GM19240 (cell line): ENCODE data around the gene PNN.
"Not testable (repeated sequence)": the region's sequence is repeated elsewhere in the genome, so short reads cannot be mapped to it uniquely, and the experiment has no call there.

Source experiments
- DNase-seq: peaks from one replicate; pipeline ENCODE4 v3.0.0; 2011; ENCODE audit warnings: low spot score; ENCODE audit not compliant: insufficient read length

Gene PNN

DNA sequence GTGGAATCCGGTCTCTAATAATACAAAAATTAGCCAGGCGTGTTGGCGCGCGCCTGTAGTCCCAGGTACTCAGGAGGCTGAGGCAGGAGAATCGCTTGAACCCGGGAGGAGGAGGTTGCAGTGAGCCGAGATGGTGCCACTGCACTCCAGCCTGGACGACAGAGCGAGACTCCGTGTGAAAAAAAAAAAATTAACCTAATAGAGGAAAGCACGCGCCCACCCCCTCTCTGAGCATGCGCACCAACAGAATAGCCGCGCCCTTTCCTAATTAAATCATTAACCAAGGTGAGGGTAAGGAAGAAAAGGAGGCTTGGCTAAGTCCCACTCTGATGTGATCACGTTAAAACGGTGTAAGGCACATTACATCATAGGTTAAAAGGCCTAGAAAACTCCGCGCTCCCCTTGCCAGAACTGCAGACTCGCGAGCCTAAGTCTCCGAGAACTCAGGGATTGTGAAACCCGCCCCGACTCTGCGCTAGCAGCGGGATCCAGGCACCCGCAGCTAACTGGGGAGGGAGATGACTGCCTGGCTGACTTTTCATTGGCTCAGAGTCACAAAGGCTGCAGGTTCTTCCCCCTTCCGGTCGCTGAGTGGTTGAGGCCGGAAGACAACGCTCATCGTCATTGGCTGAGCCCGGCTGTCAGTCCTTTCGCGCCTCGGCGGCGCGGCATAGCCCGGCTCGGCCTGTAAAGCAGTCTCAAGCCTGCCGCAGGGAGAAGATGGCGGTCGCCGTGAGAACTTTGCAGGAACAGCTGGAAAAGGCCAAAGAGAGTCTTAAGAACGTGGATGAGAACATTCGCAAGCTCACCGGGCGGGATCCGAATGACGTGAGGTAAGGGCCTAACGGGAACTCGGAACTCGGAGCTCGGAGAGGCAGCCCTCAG lies at the start of gene PNN:
Gene PNN (plus strand): TSS at position 695 of the 885 bp plus-strand sequence. CDS start 26 bp downstream, at position 721.
- DNase-seq = peak; percentile 65

DNA sequence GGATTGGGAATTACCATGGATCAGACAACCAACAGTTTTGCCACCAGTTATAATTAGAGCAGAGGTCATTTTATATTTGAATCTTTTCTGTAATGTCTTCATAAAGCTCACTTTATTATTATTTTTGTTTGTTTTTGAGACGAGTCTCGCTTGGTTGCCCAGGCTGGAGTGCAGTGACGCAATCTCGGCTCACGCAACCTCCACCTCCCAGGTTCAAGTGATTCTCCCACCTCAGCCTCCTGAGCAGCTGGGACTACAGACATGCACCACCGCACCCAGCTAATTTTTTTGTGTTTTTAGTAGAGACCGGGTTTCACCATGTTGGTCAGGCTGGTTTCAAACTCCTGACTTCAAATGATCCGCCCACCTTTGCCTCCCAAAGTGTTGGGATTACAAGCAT lies 37.2 kb upstream of the PNN start:
- DNase-seq = not testable (repeated sequence)

DNA sequence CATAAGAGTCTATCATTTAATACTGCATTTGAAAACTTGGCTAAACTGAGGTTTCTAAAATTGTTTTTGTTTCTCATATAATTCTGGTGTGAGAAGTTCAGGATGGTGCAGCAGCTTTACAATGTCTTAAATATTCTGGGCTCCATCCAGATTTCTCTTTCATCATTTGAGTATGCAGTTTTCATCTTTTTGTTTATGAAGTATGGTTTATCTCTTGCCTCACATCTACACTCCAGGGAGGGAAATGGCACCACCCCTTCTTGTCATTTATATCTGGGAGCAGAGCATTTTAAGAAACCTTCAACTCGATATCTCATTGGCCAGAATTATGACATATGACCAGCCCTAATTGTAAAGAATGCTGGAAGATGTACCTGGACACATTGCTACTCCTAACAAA lies 36.6 kb upstream of the PNN start:
- DNase-seq = no peak

DNA sequence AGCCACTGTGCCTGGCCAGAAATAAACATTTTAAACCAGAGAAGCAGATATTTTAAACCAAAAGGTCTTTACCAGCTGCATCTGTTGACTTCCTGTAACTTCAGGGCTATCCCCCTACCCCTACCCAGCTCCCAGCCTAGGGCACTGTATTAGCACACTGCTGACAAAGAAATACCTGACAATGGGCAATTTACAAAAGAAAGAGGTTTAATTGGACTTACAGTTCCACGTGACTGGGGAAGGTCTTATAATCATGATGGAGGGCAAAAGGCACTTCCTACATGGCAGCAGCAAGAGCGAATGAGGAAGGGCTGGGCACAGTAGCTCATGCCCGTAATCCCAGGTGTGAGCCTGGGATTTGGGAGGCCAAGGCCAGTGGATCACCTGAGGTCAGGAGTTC lies 34.9 kb upstream of the PNN start:
- DNase-seq = no peak

DNA sequence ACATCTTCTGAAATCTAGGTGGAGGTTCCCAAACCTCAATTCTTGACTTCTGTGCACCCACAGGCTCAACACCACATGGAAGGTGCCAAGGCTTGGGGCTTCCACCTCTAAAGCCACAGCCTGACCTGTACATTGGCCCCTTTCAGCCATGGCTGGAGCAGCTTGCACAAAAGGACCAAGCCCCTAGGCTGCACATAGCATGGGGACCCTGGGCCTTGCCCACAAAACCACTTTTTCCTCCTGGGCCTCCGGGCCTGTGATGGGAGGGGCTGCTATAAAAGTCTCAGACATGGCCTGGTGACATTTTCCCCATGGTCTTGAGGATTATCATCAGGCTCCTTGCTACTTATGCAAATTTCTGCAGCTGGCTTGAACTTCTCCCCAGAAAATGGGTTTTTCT lies 33.4 kb upstream of the PNN start:
- DNase-seq = not testable (repeated sequence)

DNA sequence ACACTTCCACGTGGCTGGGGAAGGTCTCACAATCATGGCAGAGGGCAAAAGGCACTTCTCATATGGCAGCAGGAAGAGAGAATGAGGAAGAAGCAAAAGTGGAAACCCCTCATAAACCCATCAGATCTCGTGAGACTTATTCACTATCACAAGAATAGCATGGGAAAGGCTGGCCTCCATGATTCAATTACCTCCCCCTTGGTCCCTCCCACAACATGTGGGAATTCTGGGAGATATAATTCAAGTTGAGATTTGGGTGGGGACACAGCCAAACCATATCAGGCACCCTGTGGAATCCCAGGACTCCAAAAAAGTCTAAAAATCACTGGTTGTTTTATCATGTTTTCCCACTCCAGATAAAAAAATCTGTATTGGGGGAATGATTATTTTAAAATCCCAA lies 31.8 kb upstream of the PNN start:
- not testable (repeated sequence) for DNase-seq

DNA sequence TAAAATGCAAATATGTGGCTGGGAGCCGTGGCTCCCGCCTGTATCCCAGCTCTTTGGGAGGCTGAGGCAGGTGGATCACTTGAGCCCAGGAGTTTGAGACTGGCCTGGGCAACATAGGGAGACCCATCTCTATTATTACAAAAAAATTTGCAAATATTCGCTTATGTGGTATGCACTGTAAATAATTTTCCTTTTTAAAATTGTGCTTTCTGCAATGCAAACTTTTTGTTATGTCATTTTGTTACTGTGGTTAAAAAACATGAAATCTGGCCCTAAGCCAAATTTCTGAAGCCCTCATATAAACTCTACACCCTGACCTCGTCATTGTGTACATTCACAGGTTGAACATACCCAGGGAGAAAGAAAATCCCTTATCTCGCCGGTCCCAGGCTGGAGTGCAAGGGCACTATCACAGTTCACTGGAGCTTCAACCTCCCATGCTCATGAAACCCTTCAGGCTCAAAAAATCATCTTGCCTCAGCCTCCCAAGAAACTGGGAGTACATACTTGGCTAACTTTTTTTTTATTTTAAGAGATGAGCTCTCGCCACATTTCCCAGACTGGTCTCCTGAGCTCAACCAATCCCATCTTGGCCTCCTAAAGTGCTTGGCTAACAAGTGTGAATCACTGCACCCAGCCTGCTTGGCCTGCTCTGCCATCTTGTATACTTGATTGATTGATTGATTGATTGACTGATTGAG lies 29.6 kb upstream of the PNN start:
- DNase-seq = no peak

DNA sequence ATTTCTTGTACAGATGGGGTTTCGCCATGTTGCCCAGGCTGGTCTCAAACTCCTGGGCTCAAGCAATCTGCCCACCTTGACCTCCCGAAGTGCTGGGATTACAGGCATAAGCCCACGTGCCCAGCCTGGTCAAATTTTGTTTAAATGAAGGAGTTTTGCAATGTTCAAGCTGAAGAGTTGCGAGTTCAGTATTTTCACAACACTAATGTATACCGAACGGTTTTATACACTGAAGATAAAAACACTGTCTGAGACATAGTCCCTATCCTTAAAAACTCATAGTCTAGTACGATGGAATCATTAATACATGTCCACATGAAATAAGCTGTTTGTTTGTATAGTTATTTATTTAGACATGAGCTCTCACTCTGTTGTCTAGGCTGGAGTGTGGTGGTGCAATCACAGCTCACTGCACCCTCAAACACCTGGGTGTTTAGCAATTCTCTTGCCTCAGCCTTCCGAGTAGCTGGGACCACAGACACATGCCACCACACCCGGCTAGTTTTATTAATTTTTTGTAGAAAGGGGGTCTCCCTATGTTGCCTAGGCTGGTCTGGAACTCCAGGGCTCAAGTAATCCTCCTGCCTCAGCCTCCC lies 20.4 kb upstream of the PNN start:
- no peak for DNase-seq

DNA sequence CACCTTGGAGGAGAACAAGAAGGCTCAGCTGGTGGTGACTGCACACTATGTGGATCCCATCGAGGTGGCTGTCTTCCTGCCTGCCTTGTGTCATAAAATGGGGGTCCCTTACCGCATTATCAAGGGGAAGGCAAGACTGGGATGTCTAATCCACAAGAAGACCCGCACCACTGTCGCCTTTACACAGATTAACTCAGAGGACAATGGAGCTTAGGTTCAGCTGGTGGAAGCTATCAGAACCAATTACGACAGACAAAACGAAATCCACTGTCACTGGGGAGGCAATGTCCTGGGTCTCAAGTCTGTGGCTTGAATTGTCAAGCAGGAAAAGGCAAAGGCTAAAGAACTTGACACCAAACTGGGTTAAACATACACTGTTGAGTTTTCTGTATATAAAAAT lies 17.6 kb upstream of the PNN start:
- no peak for DNase-seq

DNA sequence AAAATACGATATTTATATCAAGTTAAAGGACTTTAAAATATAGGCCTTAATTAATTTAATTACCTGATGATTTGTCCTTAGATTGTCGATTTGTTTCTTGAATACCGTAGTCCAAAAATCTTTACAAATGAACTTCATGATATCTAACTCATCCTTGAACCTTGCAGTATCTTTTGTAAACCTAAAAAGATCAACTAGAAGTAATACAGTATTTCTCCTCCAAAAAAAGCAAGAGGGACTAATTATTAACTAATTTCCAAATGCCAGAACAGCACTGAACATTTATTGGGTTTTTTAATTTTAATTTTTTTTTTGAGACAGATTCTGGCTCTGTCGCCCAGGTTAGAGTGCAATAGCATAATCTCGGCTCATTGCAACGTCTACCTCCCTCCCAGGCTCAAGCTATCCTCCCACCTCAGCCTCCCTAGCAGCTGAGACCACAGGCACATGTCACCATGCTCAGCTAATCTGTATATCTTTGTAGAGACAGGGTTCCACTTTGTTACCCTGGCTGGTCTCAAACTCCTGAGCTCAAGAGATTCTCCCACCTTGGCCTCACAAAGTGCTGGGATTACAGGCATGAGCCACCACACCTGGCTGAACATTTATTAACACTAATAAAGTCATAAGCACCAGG lies 16.7 kb upstream of the PNN start:
- no peak for DNase-seq

DNA sequence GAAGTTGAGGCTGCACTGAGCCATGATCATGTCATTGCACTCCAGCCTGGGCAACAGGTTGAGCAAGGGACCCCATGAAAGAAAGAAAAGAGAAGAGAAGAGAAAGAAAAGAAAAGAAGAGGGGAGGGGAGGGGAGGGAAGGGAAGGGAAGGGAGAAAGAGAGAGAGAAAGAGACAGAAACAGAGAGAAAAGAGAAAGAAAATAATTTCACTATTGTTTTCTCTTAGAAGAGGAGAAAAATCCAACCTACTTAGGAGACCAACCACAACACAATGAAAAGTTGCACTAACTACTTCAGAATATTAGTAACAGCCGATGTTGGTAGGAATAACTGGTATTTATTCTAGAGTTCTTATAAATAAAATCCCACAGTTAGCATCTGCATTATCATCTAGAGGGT lies 14.6 kb upstream of the PNN start:
- DNase-seq = no peak

DNA sequence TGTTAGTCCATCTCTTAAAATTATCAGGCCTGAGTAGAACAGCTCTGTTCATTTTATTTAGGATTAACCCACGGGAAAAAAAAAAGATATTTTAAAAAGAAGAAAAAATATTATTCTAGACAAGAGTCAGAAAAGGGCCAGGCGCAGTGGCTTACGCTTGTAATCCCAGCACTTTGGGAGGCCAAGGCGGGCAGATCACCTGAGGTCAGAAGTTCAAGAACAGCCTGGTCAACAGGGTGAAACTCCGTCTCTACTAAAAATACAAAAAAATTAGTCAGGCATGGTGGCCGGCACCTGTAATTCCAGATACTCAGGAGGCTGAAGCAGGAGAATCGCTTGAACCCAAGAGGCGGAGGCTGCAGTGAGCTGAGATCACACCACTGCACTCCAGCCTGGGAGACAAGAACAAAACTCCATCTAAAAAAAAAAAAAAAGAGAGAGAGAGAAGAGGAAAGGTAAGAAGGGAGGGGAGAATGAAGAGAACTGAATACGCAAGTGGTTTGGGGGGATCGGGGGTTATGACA lies 7.2 kb upstream of the PNN start:
- not testable (repeated sequence) for DNase-seq

DNA sequence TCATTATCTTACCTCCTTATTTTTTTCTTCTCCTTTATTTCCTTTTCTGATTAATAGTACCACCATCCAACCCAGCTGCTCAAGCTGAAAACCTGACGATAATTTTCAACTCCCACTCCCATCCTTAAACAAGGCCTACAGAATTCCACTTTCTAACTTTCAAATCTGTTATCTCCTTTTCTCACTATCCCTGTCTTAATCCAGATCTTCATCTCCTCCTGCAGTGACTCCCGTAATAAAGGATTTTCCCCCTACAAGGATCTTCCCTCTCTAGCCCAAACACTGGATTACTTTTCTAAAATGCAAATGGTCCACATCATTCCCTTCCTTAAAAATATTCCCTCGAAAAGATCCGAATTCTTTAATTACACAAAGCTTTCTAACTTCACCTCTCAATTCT lies 6.5 kb upstream of the PNN start:
- no peak for DNase-seq

DNA sequence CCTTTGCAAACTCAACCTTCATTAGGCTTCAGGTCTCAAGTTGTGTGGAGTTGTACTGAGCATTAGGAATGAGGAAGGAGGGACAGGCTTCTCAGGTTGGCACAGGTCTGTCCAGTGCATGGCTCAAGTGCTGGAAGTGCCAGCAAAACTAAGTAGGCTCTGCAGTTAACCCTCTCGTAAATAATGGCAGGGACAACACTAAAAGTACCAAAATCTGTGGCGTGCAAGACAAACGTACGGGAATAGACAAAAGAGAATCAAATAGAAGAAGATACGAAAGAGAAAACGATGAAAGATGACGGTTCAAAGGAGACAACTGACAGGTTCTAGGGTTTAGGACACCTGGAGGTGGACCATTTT lies 5.5 kb upstream of the PNN start:
- no peak for DNase-seq

DNA sequence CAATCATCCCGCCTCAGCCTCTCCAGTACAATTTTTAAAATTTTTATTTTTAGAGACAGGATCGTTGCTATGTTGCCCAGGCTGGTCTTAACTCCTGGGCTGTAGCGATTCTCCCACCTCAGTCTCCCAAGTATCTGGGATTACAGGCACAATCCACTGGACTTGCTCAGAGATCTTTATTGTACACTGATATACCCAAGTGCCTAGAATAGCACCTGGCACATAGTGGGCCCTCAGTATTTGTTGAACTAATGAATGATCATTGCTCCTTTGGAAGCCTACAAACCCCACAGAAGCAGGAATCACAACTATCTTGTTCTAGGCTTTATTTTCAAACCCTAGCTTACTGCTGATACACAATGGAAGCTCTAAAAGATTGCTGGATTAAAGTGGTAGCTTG lies 1.9 kb upstream of the PNN start:
- DNase-seq = no peak

DNA sequence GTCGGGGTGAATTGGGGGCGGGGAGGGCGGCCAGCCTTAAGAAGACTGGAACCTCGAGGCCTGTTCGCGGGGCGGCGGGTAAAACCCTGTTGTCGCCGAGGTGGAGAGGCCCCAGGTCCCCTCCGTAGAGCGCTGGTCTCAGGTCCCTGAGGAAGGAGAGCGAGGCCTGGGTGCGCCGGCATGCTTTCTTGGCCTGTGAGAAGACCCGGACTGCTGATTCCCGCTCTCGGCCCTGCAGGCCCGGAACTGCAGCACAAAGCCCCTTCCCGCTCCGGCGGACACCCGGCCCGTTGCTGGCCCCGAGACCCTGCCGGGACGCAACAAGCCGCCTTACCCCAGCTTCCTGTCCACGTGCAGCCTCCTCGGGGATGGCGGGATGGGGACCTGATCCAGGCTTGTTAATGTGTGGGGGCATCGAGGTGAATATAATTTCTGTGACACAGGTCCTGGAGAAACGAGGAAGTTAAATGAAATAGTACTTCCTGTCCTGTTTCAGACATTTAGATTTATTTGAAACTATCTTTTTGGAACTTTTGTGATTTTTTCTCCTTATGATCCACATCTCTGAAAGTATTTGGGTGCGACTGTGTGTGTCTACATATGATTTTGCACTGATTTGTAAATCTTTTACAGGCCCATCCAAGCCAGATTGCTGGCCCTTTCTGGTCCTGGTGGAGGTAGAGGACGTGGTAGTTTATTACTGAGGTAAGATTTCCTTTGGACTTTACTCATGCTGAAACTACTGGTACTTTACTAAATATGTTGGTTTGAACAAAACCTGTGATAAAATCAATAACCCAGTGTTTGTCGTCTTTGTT lies 600 bp downstream of the PNN start:
- no peak for DNase-seq

DNA sequence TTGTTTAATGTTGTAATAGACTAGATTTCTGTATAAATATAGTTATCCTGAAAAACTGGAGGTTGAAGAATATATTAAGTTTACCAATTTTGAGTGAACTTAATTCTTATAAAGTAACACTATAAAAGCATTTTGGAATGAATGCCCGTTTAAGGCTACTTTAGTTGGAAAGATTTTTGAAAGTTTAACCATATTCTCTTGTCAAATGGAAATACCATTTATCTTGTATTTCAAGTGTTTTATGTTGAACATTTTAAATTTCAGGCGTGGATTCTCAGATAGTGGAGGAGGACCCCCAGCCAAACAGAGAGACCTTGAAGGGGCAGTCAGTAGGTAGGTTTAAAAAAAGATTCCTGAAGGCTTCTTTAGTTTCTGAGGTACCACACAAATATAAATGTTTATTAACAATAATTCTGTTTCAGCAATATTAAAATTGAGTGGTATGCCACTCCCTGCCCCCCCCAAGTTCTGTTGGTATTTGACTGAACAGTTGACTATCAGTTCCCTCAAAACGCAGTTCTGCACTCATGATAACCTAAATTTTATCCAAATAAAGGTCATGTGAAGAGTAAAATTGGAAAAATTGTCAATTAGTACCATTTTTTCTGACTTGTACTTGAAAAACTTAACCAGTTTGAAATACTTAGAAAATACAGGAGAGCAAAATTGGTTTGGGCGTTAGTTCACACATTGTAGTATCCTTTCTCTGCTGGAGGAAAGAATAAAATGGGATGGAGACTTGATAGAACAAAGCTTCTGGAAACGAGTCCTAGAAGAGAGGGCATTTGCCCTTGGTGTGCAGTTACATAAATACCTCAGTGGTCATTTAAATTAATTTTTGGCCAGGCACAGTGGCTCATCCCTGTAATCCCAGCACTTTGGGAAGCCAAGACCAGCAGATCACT lies 1.5 kb downstream of the PNN start:
- DNase-seq = no peak

DNA sequence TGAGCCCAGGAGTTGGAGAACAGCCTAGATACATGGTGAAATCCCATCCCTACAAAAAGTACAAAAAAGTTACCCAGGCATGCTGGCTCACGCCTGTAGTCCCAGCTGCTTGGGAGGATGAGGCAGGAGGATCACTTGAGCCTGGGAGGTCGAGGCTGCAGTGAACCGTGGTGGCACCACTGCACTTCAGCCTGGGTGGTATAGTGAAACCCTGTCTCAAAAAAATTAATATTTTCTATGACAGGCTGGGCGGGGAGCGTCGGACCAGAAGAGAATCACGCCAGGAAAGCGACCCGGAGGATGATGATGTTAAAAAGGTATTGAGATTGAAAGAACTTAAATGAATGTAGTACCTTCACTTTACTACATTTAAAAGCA lies 2.1 kb downstream of the PNN start:
- DNase-seq = no peak

DNA sequence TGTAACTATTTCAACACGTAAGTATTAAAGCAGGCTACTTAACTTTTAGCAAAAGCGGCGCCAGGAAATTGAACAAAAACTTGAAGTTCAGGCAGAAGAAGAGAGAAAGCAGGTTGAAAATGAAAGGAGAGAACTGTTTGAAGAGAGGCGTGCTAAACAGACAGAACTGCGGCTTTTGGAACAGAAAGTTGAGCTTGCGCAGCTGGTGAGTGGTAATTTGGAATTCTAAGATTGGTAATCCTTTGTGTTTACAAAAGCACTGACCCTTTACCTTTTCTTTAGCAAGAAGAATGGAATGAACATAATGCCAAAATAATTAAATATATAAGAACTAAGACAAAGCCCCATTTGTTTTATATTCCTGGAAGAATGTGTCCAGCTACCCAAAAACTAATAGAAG lies 4.0 kb downstream of the PNN start:
- DNase-seq = no peak

DNA sequence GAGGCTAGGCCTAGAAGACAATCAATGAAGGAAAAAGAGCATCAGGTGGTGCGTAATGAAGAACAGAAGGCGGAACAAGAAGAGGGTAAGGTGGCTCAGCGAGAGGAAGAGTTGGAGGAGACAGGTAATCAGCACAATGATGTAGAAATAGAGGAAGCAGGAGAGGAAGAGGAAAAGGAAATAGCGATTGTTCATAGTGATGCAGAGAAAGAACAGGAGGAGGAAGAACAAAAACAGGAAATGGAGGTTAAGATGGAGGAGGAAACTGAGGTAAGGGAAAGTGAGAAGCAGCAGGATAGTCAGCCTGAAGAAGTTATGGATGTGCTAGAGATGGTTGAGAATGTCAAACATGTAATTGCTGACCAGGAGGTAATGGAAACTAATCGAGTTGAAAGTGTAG lies 5.5 kb downstream of the PNN start:
- DNase-seq = no peak
